NCI-H2107 (cell line): ENCODE measurements around the gene NTNG1.
"Not testable (repeated sequence)": the region's sequence is repeated elsewhere in the genome, so short reads cannot be mapped to it uniquely, and the experiment has no call there.

Source experiments
- DNase-seq: peaks from one replicate; lab custom pipeline; 2025; lab: John Stamatoyannopoulos, UW

Gene NTNG1

DNA sequence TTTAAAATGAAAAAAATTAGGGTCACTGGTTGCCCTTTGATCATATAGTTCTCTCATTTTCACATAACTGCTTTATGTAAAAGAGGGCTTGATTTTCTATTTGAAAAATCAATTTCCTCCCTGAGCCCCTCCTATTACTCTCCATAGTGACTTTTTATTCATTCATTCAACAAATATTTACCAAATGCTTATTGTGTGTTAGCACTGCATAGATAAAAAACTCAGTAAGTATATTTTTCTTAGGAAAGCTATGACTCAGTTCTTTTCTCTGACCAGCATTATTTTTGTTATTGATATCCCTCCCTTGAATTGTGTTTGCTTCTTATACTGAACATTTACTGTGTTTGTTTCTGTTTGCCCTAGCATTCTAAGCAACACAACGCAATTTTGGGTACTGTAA is 59.8 kb downstream of the NTNG1 start:
- DNase-seq, result no peak

DNA sequence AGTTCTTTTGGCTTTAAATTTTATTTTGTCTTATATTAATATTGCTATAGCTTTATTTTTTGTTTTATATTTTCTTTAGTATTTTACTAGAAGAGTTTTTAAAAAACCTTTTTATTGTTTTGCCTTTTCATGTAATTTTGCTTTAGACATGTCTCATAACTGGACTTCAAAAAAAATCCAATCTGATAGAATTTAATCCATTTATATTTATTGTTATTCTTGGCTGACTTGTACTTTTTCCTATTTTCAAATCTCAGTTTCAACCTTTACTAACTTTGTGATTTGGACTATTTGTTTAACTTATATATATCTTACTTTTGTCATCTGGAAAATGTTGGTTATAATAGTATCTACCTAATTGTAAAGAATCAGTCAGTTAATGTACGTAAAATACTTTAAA is 61.2 kb downstream of the NTNG1 start:
- DNase-seq, result no peak

DNA sequence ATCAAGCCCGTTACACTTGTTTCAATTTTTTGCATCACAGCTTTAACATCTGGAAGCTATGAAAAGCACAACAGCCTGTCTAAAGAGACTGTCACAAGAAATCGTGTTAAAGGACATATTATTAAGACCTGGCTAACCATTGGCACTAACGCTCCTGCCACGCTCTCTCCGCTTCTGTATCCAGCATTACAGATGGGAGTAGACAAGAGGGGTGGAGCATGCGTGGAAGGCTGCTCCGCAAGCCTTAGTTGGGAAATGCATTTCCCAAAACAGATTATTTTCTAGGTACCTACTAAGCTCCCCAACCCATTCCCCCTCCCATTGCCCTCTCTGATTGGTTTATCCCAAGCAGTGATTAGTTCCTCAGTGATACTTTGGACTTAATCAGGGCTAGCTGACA is 72.4 kb downstream of the NTNG1 start:
- no peak for DNase-seq

DNA sequence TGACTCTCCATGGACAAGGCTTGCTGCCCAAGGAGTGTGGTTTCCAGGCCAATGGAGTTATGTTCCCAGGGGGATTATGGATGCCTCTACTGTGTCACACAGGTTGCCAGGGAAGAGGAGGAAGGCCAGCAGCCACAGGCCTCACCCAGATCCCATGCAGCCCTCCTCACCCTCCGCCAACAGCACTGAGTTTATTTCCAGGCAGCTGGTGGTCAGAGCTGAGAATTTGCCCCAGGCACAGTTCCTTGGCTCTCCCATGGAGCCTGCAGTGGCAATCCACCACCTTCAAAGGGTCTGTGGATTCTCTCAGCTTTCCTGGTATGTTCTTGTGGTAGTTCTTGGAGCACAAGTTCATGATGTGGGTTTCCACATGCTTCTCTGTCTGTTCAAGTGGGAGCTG is 79.2 kb downstream of the NTNG1 start:
- no peak for DNase-seq

DNA sequence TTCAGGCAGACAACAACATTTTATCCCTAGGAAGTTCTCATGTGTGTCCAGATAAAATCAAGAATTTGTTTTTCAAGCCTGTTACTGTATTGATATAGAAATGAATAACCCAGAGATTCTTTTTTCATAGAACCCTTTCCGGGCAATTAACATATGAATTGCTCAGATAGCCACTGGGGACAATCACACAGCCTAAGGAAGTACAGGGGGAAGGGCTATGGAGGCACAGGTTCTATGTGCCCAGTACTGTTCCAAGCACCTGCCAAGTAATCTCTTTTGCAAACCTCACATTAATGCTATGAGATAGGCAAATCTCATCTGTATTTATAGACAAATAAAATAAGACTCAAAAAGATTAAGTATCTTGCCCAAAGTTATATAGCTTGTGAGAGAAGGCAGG is 84.9 kb downstream of the NTNG1 start:
- DNase-seq, result no peak

DNA sequence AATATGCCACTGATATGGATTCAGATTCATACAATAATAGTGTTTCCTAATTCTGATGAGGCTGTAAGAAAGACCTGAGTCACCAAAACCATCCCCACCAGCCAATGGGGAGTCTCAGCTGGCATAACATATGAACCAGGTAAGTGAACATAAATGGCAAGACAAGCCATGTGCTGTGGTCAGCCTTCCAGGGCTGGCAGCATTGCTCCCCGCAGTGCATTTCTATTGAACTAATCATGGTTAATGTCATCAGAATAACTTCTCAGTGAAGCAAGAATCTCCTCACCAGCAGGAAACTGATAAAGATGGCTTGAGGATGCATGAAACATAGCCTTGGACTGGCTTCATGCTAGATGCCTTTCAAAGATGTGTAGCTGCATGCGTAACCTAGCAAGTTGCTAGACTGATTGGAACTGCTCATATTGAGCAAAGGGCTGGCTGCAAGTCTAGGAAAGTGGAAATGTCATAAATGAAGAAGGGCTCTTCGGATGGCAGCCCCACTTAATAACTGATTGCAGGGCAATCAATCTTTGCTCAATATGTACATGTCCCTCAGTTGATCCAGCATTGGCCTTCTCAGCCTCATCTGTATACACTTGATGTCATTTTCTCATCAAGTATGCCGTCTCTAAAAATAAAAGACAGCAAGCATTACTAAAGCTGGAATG is 88.0 kb downstream of the NTNG1 start:
- DNase-seq, result no peak

DNA sequence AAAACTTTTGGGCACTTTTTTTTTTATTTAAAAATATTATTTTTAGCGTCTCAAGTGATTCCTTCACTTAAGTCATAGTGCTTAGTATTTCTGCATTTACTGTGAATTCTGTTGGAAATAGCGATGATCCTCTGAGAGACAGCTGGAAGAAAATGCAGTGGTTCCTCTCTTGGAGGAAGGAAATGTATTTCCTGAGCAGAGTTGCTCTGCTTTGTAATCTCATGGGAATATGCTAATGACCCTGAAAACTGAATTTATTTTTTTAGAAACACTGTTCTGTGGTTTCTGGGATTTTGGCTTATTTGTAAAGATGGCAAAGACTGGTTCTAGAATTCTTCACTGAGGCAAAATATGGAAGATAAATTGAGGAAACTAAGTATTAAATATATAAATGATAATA is 88.9 kb downstream of the NTNG1 start:
- DNase-seq, result no peak

DNA sequence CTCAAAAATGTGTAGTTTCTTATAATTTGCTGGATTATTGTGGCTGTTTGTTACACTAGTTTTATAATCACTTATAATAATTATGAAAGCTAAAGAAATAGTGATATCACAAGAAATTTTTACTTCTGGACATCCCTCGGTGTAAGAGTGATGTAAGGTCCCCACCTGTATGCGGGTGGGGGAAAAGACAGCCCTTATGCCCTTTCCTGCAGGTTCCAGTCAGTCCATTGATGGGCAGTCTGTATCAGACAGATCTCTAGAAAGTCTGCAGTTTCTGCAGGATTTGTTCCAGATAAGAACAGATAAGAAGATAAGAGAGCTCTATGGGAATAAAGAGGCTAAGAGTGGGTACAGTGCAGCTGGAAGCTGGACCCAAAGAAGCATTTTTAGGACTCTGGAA is 89.3 kb downstream of the NTNG1 start:
- DNase-seq, result no peak

DNA sequence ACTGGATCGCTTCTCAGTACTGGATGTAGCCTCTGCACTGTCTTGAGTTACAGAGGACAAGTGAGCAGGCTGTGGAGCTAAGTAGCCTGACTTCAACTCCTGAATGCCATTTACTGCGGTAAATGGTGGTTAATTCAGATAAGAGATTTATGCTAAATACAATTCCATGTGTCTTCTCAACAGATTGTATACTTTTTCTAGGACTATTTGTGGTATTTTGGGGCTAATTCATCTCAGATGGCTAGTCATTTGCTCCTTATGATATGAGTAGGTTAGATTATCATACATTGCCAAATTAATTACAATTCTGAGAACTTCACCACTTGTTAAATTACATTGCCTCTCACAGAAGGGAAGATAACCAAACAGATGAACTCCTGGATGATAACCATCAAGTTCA is 90.5 kb downstream of the NTNG1 start:
- no peak for DNase-seq

DNA sequence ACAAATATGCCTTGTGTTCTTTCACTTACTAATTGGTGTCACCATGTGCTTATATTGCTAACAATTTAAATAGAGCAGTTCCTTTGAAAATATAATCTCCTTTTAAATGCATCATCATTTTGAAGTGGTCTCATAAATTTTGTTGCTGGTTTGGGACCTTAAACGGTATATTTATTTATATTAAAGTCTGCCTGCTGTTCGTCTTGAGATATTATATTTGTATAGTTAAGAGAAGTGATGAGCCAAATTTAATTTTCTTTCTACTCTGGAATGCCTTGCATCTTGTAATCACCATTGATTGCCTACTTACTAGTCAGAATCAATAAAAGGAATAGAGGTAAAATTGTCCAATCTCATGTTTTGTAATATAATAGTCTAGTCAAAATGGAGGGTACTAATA is 91.6 kb downstream of the NTNG1 start:
- DNase-seq, result no peak

DNA sequence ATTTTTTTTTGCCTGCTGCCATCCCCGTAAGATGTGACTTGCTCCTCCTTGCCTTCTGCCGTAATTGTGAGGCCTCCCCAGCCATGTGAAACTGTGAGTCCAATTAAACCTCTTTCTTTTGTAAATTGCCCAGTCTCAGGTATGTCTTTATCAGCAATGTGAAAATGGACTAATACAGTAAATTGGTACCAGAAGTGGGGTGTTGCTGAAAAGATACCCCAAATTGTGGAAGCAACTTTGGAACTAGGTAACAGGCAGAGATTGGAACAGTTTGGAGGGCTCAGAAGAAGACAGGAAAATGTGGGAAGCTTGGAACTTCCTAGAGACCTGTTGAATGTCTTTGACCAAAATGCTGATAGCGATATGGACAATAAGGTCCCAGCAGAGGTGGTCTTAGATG is 95.9 kb downstream of the NTNG1 start:
- not testable (repeated sequence) for DNase-seq

DNA sequence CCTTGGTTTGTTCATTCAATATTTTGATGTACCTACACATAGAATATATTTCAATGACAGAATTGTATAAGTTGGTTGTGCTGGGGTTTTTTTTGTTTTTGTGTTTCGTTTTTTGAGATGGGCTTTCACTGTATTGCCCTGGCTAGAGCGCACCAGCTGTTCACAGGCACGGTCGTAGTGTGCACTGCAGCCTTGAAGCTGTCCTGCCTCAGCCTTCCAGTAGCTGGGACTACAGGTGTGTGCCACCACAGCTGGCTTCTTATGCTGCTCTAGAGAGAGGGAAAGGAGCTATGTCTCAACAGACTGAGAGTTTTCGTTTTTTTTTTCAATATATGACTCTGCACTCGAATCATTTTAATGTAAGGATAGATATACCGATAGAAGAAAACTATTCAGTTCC is 102.6 kb downstream of the NTNG1 start:
- DNase-seq, result no peak

DNA sequence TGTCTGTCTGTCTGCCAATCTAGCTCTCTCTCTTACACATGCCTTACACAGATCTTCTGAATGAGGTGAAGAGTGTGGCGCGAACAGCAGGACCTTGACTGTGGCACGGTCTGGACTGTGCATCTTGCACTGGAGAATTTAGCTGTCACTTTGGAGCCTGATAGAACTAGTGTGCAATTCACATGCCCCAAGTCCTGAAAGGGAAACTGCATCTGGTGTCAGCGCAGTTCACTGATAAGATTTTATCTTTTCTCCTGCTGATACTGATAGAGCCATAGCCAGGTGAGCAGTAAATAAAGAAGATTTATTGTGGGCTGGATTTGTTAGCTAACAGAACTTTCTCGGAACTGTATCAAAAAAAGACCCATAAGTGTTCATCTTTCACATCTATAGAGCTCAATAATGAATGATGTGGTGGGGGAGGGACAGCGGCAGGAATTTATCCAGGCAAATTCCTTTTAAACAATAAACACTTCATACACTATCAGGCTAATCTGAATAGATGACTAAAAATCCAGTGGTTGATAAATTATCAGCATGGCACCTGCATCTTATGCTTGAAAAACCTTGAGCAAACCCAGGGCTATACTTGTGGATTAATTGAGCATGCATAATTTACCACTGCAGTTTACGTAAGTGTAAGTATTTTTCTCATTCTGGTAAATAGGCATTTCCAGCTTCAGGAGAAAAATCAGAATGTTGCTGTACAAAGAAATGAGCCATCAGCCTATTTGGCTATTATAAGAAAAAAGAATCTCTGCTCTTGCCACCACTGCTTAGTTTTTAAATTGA is 104.1 kb downstream of the NTNG1 start:
- DNase-seq, result no peak

DNA sequence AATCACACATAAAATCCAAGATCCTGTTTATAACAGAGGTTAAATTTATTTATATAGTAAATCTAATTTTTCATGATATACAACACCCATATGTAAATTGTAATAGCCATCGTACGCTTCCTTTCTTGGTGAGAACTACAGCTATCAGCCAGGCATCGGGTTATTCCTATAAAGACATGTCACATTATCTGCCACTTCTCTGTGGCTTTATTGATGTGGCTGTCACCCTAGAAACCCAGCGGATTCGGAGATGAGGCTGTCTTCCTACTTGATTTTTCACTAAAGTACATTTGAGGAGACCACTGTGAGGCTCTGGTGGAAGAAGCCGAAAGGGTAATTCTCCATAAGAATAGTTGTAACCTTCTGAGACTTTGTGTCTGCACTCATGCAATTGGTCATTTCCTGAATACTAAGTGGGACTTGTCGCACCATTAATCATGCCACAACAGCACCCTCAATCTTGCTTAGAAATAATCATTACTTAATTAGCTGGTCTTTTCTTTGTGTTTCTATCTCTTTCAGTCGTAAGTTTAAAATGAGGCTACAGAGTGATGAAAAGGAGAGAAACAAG is 106.0 kb downstream of the NTNG1 start:
- DNase-seq, result no peak

DNA sequence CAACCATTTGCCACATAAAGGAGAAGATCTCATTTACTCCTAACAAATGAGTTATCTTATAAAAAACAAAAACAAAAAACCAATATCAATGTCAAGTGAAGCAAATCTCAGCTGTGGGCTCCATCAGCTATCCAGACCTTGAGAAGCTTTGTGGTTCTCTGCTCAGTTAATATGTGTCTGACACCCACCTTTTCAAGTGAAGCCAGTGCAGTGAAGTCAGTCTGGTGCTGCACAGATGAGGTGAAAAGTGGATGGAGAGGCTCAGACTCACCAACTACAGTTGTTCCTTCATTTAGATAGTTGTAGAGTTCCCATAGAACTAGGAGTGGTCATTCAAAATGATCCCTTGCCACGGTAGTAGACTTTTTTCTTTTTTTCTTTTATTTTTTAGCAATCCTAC is 106.8 kb downstream of the NTNG1 start:
- DNase-seq, result no peak

DNA sequence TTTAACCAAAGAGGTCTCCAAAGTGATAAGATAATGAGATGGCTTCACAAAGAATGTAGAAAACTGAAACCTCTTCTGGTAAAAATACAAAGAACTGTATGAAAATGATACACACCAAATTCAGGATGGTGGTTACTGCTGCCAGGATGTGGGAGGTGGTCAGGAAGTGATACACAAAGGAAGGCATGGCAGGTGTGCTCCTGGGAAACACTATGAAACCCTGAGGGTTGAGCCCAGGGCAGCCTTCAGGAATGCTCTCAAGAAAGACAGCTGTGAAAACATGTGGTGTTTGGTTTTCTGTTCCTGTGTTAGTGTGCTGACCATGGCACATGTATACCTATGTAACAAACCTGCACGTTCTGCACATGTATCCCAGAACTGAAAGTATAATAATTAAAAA is 109.3 kb downstream of the NTNG1 start:
- DNase-seq, result peak; percentile 1

DNA sequence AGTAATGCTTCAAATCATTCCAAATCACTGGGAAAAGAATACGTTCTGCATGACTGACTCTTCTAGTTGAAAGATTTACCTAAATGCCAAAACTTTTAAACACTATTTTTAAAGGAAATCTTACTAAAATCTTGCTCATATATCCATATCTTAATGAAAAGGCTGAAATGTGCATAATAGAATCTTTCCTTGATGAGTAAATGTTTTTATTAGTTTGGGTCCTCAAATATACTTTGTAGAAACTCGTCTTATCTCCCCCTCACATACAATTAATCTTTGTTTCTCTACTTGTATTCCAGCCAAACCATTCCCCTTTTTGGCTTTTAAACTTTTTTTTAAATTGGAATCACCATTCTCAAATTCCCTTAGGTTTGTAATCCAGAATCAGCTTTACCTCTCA is 110.2 kb downstream of the NTNG1 start:
- no peak for DNase-seq

DNA sequence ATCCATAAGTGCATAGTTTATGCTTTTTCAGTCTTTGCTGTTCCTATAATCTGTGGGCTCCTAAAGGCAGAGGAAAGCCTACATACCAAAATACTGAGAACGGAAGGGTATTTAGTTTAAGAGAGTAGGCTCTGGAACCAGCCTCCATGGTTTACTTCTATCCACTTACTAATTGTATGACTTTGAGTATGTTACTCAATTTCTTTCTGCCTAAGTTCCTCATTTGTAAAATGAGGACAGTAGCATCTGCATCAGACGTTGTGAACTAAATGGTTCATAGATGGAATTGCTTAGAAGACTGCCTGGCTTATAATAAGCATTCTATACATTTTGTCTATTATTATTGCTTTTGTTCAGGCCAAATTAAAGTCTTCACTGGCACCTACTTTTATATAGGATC is 111.0 kb downstream of the NTNG1 start:
- no peak for DNase-seq

DNA sequence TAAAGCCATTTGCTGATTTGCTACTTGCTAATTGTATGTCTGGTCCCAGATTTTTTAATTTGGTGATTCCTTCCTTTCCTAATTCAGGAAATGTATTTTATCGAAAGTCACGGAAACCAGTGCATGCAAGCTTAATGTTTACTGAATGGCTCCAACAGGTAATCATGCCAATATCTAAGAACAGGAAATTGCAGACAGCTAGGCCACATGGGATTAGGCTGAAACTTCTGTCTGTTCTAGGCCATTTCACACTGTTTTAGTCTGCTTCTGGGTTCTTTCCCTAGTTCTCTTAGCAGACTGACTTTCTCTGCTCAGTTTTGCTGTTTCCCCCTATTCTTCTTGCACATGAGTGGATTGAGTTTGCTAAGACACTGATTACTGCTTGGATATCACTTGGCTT is 111.4 kb downstream of the NTNG1 start:
- no peak for DNase-seq

DNA sequence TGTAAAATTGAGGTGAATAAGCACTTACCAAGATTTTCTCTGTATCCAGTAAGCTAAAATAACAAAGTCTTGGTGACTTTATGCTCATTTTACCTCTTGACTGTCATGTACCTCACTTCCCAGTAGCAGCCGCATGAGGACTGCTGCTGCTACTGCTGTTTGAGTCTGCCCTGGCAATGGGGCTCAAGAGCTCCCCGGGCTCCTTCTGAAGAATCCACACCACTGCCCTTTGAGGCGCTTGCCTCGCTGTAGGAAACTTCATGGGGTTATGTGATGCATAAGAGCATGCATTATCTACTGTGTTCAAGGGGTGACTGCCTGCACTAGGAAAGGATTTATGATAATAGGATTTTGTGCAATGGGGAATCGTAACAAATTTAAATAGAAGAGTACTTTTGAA is 113.5 kb downstream of the NTNG1 start:
- no peak for DNase-seq

DNA sequence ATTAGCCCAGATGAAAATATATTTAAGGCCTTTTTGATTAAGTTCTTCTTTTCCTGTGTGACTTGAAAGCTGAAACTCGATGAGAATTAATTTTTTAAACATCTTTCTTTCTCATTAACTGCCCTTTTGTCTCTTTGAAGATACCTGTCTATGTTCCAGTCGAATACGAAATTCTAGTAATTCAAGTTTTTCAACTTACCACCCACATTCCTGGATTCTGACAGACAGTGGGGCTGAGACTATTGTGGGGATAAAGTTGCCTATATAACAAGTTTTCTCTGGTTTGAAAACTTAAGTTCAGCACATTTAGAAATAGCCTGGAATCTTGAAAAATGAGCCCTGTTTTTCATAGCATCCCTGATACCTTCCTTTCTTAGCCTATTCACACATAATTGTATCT is 114.6 kb downstream of the NTNG1 start:
- DNase-seq, result no peak

DNA sequence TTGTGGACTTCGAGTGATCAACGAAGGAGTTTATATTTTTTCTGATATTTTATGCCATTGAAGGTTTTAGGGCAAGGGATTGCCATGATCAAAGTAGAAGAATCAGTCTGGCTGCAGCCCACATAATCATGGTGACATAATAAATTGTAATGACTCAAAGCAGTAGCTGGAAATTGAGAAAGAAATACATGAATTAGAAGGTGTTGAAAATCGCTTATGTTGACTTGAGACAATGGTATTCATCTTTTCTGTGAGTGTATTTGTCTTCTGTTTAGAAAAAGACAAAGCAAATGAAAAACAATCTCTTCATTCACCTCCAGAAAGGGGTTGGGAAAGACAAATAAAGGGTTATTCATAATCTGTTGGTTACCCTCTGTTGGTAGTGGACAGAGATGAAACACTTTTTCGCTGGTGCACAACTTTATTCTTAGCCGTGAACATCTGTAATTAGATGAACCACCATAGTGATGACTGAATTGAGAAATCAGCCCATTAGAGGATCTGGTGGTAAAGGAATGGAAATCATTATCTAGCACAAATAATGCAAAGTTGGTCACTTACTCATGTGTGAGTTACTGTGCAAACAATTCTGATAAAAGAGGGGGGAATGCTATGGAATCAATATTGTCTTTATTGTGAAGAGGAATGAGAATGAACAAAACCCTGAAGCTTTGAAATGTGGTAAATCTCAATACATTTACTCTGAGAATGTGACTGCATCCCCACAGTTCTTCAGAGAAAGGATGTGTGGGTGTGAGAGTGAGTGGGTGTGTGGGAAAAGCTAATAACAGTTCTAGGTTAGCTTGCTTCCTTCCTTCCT is 121.8 kb downstream of the NTNG1 start:
- DNase-seq, result no peak
